WTC11 (cell line): Measurements from ENCODE around the gene SLC44A3. TPM values are rescaled to one million over a fixed set of nuclear protein-coding genes. Genes with fewer than 3 reads are reported as not detected.

Experiments used
- ATAC-seq: fragments of 200-7000 bp; cut with Tn5 transposase; 2 replicates; pipeline ENCODE4 v1.10.0; 2021; ENCODE audit warnings: mild to moderate bottlenecking, moderate library complexity
- CTCF ChIA-PET: fragments of 300-600 bp; sonication (Branson Sonifier 250); formaldehyde crosslinking; loops from one replicate; lab custom pipeline; 2021; ENCODE audit warnings: antibody characterized with exemption; lab: Charles Lee
- POLR2A ChIA-PET: fragments of 350-600 bp; sonication (Branson Sonifier 250); formaldehyde crosslinking; loops from one replicate; lab custom pipeline; 2021; ENCODE audit warnings: antibody characterized with exemption; lab: Charles Lee
- DNase-seq: peaks from one replicate; pipeline ENCODE4 v3.0.0; 2021; ENCODE audit warnings: low spot score
- H3K27ac Mint-ChIP-seq: 2 replicates; pipeline ENCODE4 v1.8.0; 2021; ENCODE audit warnings: mixed read lengths
- H3K27me3 Mint-ChIP-seq: 2 replicates; pipeline ENCODE4 v1.8.0; 2021; ENCODE audit warnings: low read depth, mild to moderate bottlenecking, moderate library complexity, mixed read lengths
- H3K36me3 Mint-ChIP-seq: 2 replicates; pipeline ENCODE4 v1.8.0; 2021; ENCODE audit warnings: mixed read lengths
- H3K4me1 Mint-ChIP-seq: 2 replicates; pipeline ENCODE4 v1.8.0; 2022; ENCODE audit warnings: mixed read lengths
- H3K4me3 Mint-ChIP-seq: 2 replicates; pipeline ENCODE4 v1.8.0; 2021; ENCODE audit warnings: mild to moderate bottlenecking, moderate library complexity, mixed read lengths
- H3K9me3 Mint-ChIP-seq: 2 replicates; pipeline ENCODE4 v1.8.0; 2021; ENCODE audit warnings: mixed read lengths
- E2F5 ChIP-seq: sonication (generic); formaldehyde crosslinking; IDR thresholded peaks from 2 replicates; pipeline ENCODE4 v1.8.1; 2022; ENCODE audit warnings: mild to moderate bottlenecking, moderate library complexity, missing genetic modification reagents
- FOXK1 ChIP-seq: sonication (generic); formaldehyde crosslinking; IDR thresholded peaks from 2 replicates; pipeline ENCODE4 v1.8.0; 2022; ENCODE audit warnings: mild to moderate bottlenecking, moderate library complexity, missing genetic modification reagents
- GTF2I ChIP-seq: fragments of 250-450 bp; sonication (Bioruptor Pico); conservative IDR thresholded peaks from 2 replicates; pipeline ENCODE4 v1.4.0; 2021; ENCODE audit warnings: mild to moderate bottlenecking
- JAZF1 ChIP-seq: fragments of 250-450 bp; sonication (Bioruptor Pico); IDR thresholded peaks from 2 replicates; pipeline ENCODE4 v1.9.0; 2021; ENCODE audit warnings: moderate library complexity, mild to moderate bottlenecking, inconsistent platforms
- NFATC4 ChIP-seq: fragments of 250-450 bp; sonication (Bioruptor Pico); IDR thresholded peaks from 2 replicates; pipeline ENCODE4 v1.9.0; 2021; ENCODE audit warnings: mild to moderate bottlenecking
- PRRX2 ChIP-seq: fragments of 250-450 bp; sonication (Bioruptor Pico); IDR thresholded peaks from 2 replicates; pipeline ENCODE4 v1.8.0; 2021; ENCODE audit warnings: mild to moderate bottlenecking
- ZBTB43 ChIP-seq: sonication (generic); formaldehyde crosslinking; IDR thresholded peaks from 2 replicates; pipeline ENCODE4 v1.8.1; 2023; ENCODE audit warnings: mild to moderate bottlenecking, missing genetic modification reagents
- ZNF232 ChIP-seq: sonication (generic); formaldehyde crosslinking; IDR thresholded peaks from 2 replicates; pipeline ENCODE4 v1.8.0; 2022; ENCODE audit warnings: mild to moderate bottlenecking, missing genetic modification reagents
- ZNF317 ChIP-seq: sonication (generic); formaldehyde crosslinking; IDR thresholded peaks from 2 replicates; pipeline ENCODE4 v1.8.1; 2023; ENCODE audit warnings: low read depth, mild to moderate bottlenecking, moderate library complexity, missing genetic modification reagents, borderline replicate concordance
- ZNF396 ChIP-seq: fragments of 250-450 bp; sonication (Bioruptor Pico); IDR thresholded peaks from 2 replicates; pipeline ENCODE4 v1.8.0; 2021; ENCODE audit warnings: mild to moderate bottlenecking, moderate library complexity, borderline replicate concordance
- ZNF416 ChIP-seq: fragments of 250-450 bp; sonication (Bioruptor Pico); IDR thresholded peaks from 2 replicates; pipeline ENCODE4 v1.9.0; 2021; ENCODE audit warnings: mild to moderate bottlenecking, inconsistent platforms
- ZNF425 ChIP-seq: fragments of 250-450 bp; sonication (Bioruptor Pico); conservative IDR thresholded peaks from 2 replicates; pipeline ENCODE4 v1.9.0; 2021; ENCODE audit warnings: mild to moderate bottlenecking
- total RNA-seq: library from RNA; stranded (reverse); gene quantifications from 3 replicates; pipeline ENCODE4 v1.2.3, GENCODE V29; 2021
- TF ChIP-seq, protein P1 (sequence below): fragments of 250-450 bp; sonication (Bioruptor Pico); IDR thresholded peaks from 2 replicates; pipeline ENCODE4 v1.9.0; 2021; ENCODE audit warnings: mild to moderate bottlenecking
- TF ChIP-seq, protein P2 (sequence below): sonication (generic); formaldehyde crosslinking; IDR thresholded peaks from 2 replicates; pipeline ENCODE4 v1.8.0; 2022; ENCODE audit warnings: mild to moderate bottlenecking, missing genetic modification reagents
- TF ChIP-seq, protein P3 (sequence below): fragments of 200-600 bp; IDR thresholded peaks from 2 replicates; pipeline ENCODE4 v1.8.0; 2022; ENCODE audit warnings: antibody characterized with exemption
- TF ChIP-seq, protein P4 (sequence below): fragments of 250-450 bp; sonication (Bioruptor Pico); IDR thresholded peaks from 2 replicates; pipeline ENCODE4 v2.1.2; 2022; ENCODE audit warnings: mild to moderate bottlenecking, moderate library complexity

SLC44A3 gene
- total RNA-seq, 1 experiment from 2014 or later, result 4.7 TPM

- no peak overlapping the region for H3K4me3 Mint-ChIP-seq
- no peak for ATAC-seq
- H3K36me3 Mint-ChIP-seq, result no peaks in the 10 kb centered on the region
- TF ChIP-seq NFATC4 (no peak), ZNF317 (CRISPR knock-in tag) (no peak), ZBTB43 (CRISPR knock-in tag) (no peak), GTF2I (no peak), E2F5 (CRISPR knock-in tag) (no peak), ZNF232 (CRISPR knock-in tag) (no peak), ZNF416 (CRISPR knock-in tag) (no peak), ZNF396 (CRISPR knock-in tag) (no peak), JAZF1 (CRISPR knock-in tag) (no peak), ZNF425 (no peak), PRRX2 (CRISPR knock-in tag) (no peak), FOXK1 (CRISPR knock-in tag) (no peak)
- TF ChIP-seq, protein P1, sequence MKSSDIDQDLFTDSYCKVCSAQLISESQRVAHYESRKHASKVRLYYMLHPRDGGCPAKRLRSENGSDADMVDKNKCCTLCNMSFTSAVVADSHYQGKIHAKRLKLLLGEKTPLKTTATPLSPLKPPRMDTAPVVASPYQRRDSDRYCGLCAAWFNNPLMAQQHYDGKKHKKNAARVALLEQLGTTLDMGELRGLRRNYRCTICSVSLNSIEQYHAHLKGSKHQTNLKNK (CRISPR knock-in tag), result no peak
- TF ChIP-seq, protein P2, sequence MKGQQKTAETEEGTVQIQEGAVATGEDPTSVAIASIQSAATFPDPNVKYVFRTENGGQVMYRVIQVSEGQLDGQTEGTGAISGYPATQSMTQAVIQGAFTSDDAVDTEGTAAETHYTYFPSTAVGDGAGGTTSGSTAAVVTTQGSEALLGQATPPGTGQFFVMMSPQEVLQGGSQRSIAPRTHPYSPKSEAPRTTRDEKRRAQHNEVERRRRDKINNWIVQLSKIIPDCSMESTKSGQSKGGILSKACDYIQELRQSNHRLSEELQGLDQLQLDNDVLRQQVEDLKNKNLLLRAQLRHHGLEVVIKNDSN (CRISPR knock-in tag), result no peak
- TF ChIP-seq, protein P3, sequence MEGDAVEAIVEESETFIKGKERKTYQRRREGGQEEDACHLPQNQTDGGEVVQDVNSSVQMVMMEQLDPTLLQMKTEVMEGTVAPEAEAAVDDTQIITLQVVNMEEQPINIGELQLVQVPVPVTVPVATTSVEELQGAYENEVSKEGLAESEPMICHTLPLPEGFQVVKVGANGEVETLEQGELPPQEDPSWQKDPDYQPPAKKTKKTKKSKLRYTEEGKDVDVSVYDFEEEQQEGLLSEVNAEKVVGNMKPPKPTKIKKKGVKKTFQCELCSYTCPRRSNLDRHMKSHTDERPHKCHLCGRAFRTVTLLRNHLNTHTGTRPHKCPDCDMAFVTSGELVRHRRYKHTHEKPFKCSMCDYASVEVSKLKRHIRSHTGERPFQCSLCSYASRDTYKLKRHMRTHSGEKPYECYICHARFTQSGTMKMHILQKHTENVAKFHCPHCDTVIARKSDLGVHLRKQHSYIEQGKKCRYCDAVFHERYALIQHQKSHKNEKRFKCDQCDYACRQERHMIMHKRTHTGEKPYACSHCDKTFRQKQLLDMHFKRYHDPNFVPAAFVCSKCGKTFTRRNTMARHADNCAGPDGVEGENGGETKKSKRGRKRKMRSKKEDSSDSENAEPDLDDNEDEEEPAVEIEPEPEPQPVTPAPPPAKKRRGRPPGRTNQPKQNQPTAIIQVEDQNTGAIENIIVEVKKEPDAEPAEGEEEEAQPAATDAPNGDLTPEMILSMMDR, result no peak
- TF ChIP-seq, protein P4, sequence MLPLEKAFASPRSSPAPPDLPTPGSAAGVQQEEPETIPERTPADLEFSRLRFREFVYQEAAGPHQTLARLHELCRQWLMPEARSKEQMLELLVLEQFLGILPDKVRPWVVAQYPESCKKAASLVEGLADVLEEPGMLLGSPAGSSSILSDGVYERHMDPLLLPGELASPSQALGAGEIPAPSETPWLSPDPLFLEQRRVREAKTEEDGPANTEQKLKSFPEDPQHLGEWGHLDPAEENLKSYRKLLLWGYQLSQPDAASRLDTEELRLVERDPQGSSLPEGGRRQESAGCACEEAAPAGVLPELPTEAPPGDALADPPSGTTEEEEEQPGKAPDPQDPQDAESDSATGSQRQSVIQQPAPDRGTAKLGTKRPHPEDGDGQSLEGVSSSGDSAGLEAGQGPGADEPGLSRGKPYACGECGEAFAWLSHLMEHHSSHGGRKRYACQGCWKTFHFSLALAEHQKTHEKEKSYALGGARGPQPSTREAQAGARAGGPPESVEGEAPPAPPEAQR (CRISPR knock-in tag), result no peak
- TF ChIP-seq, all 79 proteins: peak for 0
- Mint-ChIP-seq H3K4me1 (peaks cover 12% of the 10 kb centered on the region), H3K27ac (no peak overlapping the region), H3K27me3 (no peaks in the 10 kb centered on the region), H3K9me3 (peaks cover 5% of the 10 kb centered on the region; the same call in 1 of the 2 replicates)
- DNase-seq, result no peak
- POLR2A ChIA-PET, result no interaction called here
- CTCF ChIA-PET, result no interaction called here
Observed at GRCh38 chr1:94777281-94777680, 42.9 kb upstream of the SLC44A3 start.

DNA sequence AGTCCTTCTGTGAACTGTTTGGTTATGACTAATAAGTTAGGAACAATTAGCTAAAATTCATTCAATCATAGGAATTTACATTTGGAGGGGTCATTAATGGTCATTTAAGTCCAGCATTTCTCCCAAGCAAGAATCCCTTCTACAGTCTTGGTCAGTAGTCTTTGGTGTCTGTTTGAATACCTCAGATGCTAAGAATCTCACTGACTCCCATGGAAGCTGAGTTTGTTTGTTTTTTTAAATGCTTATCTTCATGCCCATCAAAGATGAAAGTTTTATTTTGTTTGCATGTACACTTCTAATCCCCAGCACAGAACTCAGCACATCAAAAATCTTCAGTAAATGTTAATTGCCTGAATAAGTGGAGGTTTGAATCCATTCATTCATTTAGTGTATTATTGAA is 41.3 kb upstream of the SLC44A3 start:
- ChIA-PET POLR2A (no interaction called here), CTCF (no interaction called here)
- ATAC-seq (no peak), DNase-seq (no peak)
- TF ChIP-seq, protein P3, result no peak
- Mint-ChIP-seq H3K36me3 (no peaks in the 10 kb centered on the region), H3K9me3 (peaks cover 5% of the 10 kb centered on the region; the same call in 1 of the 2 replicates), H3K27me3 (no peaks in the 10 kb centered on the region), H3K4me1 (peaks cover 7% of the 10 kb centered on the region), H3K4me3 (no peak overlapping the region), H3K27ac (no peak overlapping the region)
